Measurements from ENCODE around the gene MRPL54. TPM values are rescaled to one million over a fixed set of nuclear protein-coding genes. Genes with fewer than 3 reads are reported as not detected.

MRPL54 gene
- total RNA-seq, 4 donors from 2014 or later = 31.8 to 90.1 (median 76.3) TPM

GRCh38 chr19:3788996-3789778, 26.7 kb downstream of the MRPL54 start:
- no peak for TF ChIP-seq EP300 (IDR thresholded peaks at IDR 0.05)
- no peak for TF ChIP-seq POLR2AphosphoS5 (IDR thresholded peaks at IDR 0.05)
- TF ChIP-seq POLR2A (IDR thresholded peaks at IDR 0.05) = no peak
- no peak for TF ChIP-seq CTCF (IDR thresholded peaks at IDR 0.05)
- Histone ChIP-seq H3K36me3 (no peaks in the 10 kb centered on the region), H3K9me3 (peaks cover 0 to 8% (median 0%) of the 10 kb centered on the region in 3 donors), H3K27me3 (peaks cover 54% of the 10 kb centered on the region), H3K4me3 (no peak overlapping the region), H3K27ac (no peak overlapping the region), H3K4me1 (peaks cover 0 to 13% (median 0%) of the 10 kb centered on the region in 3 donors)
- 40 to 57% methylated on average over 9 to 10 of the region's 16 CpGs for WGBS, 2 donors (ENCODE audit: low coverage in 1 of 2)
- ATAC-seq = no peak

DNA sequence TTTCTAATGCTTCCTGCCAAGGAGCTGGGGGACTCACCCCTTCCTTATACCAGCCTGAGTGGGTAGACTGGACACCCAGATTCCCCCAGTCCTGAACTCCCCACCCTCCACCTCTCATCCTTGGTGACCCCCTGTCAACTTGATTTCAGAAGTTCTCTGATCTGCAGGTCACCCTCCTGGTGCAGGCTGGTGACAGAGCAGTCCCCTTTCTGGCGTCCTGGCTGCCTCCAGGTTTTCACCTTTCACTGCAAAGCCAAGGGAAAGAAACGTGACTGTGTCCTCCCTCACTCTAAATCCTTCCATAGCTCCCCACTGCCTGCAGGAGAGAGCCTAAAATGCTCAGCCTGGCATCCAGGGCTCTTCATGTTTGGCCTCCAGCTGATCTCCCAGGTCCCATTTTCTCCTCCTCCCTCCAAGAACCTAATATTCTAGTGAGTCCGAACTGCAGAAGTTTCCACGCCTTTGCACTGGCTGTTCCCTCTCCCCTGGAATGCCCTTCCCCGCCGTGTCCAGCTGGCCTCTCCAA, 27.8 kb downstream of the MRPL54 start:
- ATAC-seq = no peak
- peaks cover 0 to 9% (median 0%) of the 10 kb centered on the region in 3 donors for H3K4me1 ChIP-seq
- H3K4me3 ChIP-seq = no peak overlapping the region
- H3K9me3 ChIP-seq = peaks cover 0 to 8% (median 0%) of the 10 kb centered on the region in 3 donors
- H3K27me3 ChIP-seq = peaks cover 43% of the 10 kb centered on the region
- 61 to 70% methylated on average over 2 to 6 of the region's 6 CpGs for WGBS, 2 donors (ENCODE audit: low coverage in 1 of 2)
- H3K27ac ChIP-seq = no peak overlapping the region
- H3K36me3 ChIP-seq = no peaks in the 10 kb centered on the region
- TF ChIP-seq POLR2AphosphoS5 (IDR thresholded peaks at IDR 0.05) = no peak
- no peak for TF ChIP-seq EP300 (IDR thresholded peaks at IDR 0.05)
- no peak for TF ChIP-seq CTCF (IDR thresholded peaks at IDR 0.05)
- no peak for TF ChIP-seq POLR2A (IDR thresholded peaks at IDR 0.05)

- WGBS, 2 donors (ENCODE audit: low coverage in 1 of 2) = 72 to 86% methylated on average over 5 to 7 of the region's 7 CpGs
- Histone ChIP-seq H3K4me3 (no peak overlapping the region), H3K36me3 (no peaks in the 10 kb centered on the region), H3K4me1 (peaks cover 0 to 2% (median 0%) of the 10 kb centered on the region in 3 donors), H3K27me3 (peaks cover 37% of the 10 kb centered on the region), H3K27ac (no peak overlapping the region), H3K9me3 (peaks cover 0 to 9% (median 0%) of the 10 kb centered on the region in 3 donors)
- ATAC-seq = no peak
- no peak for TF ChIP-seq CTCF (IDR thresholded peaks at IDR 0.05)
- TF ChIP-seq POLR2A (IDR thresholded peaks at IDR 0.05) = no peak
- no peak for TF ChIP-seq POLR2AphosphoS5 (IDR thresholded peaks at IDR 0.05)
- no peak for TF ChIP-seq EP300 (IDR thresholded peaks at IDR 0.05)
Measured at GRCh38 chr19:3790941-3791340, 28.5 kb downstream of the MRPL54 start.

GRCh38 chr19:3792114-3792513, 29.6 kb downstream of the MRPL54 start:
- 62 to 64% methylated on average over 3 of the region's 3 CpGs for WGBS, 2 donors (ENCODE audit: low coverage in 1 of 2)
- peaks cover 0 to 20% (median 0%) of the 10 kb centered on the region in 3 donors for H3K9me3 ChIP-seq
- H3K36me3 ChIP-seq = no peaks in the 10 kb centered on the region
- no peak for ATAC-seq
- TF ChIP-seq POLR2A (IDR thresholded peaks at IDR 0.05) = no peak
- TF ChIP-seq CTCF (IDR thresholded peaks at IDR 0.05) = no peak
- H3K4me3 ChIP-seq = no peak overlapping the region
- peaks cover 25% of the 10 kb centered on the region for H3K27me3 ChIP-seq
- no peaks in the 10 kb centered on the region for H3K4me1 ChIP-seq
- no peak overlapping the region for H3K27ac ChIP-seq

DNA sequence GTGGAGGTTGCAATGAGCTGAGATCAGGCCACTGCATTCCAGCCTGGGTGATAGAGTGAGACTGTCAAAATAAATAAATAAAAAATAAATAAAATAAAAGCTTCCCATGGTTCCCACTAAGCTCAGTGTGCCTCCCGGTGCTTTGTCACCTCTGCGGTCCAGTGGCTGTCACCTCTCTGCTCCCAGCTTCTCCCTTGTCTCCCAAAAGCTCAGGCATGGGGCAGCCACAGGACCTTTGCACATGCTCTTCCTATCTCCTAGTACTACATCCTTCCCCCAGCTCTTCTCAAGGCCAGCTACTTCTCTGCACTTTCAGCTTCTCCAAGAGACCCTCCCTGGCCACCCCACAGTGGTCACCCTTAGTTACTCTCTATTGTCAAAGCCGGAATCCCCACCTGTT, 31.3 kb downstream of the MRPL54 start:
- no peak for ATAC-seq
- H3K9me3 ChIP-seq = peaks cover 0 to 21% (median 0%) of the 10 kb centered on the region in 3 donors
- WGBS, 2 donors (ENCODE audit: low coverage in 1 of 2) = 78 to 83% methylated on average over 2 to 3 of the region's 3 CpGs

More for the DNA sequence above, 31.3 kb downstream of the MRPL54 start:
- TF ChIP-seq EP300 (IDR thresholded peaks at IDR 0.05) (no peak), POLR2A (IDR thresholded peaks at IDR 0.05) (no peak), POLR2AphosphoS5 (IDR thresholded peaks at IDR 0.05) (no peak), CTCF (IDR thresholded peaks at IDR 0.05) (no peak)
- H3K4me1 ChIP-seq = no peaks in the 10 kb centered on the region
- H3K4me3 ChIP-seq = no peak overlapping the region
- H3K27me3 ChIP-seq = peaks cover 36% of the 10 kb centered on the region
- H3K27ac ChIP-seq = no peak overlapping the region
- no peaks in the 10 kb centered on the region for H3K36me3 ChIP-seq

Data from gastroesophageal sphincter (tissue), 4 donors.